ENCODE data around the gene AKNA.

The AKNA gene

DNA sequence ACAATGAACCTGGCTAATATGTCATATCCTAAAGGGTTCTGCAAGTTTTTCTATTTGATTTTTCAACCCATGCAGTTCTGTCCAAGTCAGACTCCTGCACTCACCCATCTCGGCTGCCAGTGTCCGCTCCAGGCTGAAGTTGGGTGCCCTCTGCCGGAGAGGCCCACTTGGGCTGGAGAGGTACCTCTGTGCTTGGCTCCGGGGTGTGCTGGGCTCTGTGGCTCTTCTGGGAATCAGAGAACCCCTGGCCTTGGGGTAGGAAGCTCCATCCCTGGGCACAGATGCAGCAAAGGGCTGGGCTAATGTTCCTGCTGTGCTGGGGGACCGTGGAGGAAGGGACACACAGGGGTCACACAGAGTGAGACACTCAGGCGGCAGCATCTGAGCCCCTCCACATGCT lies 32.0 kb downstream of the AKNA start:
- DNase-seq: no peak

- DNase-seq: no peak
Observed at GRCh38 chr9:114351932-114352331, 35.9 kb downstream of the AKNA start.

DNA sequence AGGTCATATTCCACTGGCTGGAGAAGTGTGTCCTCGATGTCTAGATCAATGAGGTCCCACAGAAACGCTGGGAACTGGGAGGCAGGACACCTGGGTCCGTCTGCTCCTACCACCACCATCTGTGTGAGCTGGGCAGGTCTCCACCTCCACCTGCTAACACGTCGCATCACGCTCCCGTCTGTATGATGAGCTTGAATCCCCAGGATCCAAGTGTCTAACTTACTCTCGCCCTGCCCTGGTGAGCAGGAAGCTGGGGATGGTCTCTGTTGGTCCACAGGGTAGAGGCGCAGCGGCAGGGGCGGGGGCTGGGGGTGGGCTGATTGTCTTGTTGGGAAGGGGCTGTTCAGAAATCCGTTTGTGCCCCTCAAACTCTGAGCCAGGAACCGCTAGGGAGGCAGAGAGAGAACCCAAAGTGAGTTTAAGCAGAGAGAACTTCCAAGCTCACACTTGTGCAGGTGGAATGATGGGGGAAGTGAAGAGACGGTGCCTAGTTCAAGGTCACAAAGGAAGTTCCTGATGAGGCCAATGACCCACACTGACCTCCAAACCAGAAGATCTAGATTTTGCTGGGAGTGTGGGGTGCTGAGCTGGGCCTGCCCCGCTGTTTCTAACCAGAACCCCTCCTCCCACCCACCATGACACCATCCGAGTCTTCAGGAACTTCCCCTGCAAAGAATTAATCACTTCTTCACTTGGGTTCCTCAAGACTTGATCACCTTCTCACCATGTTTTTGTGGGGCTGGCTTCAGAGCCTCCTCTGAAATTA lies 37.0 kb downstream of the AKNA start:
- no peak for DNase-seq

DNA sequence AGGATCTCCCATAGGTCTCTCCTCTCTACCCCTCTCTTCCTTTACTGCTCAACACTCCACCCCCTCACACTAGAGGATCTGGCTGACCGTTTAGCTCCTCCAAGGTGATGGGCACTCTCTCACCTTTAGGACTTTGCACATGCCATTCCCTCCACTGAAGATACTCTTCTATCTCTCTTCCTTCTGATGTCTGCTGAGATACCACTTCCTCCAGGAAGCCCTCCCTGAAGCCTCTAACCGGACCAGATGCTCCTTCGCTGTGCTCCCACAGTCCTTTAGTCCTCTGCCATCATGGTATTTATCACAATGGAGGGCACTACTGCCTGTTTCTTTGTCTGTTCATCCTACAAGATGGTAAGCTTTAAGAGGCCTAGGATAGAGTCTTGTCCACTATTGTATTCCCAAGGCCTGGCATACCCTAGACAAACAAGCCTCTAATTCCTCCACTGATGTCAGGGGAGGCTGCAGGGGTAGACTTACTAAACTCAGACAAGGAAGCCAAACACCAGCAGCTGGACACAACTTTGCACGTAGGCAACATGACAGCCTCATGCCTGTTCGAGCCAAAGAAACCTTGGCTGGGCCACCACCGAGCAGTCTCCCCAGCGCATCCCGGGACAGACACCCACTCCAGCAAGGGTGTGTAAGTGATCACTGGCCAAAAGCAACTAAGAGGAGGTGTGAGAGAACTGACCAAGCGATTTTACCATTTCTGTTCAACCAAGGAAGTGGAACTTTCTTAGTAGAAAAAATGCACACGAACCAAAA lies 37.9 kb downstream of the AKNA start:
- DNase-seq: no peak

GRCh38 chr9:114348906-114349482 lies 38.8 kb downstream of the AKNA start:
- peak; percentile 65 for DNase-seq

- DNase-seq: no peak
Observed at GRCh38 chr9:114348261-114348905, 39.4 kb downstream of the AKNA start.

DNA sequence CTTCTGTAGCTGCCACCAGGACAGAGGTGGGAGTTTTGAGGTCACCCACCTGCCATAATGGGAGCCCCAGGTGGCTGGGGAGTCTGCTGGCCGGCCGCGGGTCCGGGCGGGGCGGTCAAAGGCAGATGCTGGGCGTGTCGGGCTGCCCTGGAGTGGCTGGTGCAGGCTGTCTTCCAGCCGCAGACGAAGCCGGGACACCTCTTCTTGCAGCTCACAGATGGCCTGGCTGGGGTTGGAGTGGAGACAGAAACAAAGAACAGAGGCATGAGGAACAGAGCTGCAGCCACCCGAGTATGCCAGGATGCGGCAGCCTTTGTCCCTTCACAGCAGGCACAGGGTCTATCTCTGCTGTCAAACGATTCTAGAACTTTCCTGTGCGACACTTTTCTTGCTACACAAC lies 40.1 kb downstream of the AKNA start:
- no peak for DNase-seq

DNA sequence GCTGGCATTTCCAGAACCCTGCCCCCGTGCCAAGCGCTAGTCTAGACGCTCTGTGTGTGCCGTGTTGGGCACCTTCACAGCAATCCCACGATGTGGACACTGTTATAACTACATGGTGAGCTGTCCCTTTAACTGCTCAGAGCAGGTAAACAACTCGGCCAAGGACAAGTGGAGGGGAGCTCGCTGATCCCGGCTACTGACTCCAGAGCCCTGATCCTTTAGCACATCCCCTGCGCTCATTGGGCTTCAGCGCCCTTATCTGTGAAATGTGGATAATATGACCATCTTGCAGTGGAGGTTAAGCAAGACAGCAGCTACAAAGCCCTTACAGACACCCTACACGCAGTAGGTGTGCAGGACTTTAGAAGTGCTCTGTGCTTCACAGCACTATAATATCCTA lies 41.6 kb downstream of the AKNA start:
- no peak for DNase-seq

- no peak for DNase-seq
Observed at GRCh38 chr9:114345493-114346065, 42.2 kb downstream of the AKNA start.

DNA sequence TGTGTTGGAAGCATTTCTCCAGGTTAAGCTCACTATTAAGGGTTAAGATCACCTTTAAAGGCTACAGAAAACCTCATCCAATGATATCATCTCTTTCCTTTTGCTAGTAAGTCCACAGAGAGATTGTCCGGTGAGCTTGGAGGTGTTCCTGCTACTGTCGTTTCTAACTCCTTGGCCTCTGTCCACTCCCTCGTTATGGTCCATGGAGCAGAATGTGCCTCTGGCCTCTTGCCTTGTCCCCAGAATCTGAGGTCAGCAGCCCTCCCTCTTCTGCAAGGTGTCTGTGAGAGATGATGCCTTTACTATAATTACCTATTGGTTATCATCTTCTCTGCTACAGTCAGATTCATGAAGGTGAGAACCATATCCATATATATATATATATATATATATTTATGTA lies 43.1 kb downstream of the AKNA start:
- DNase-seq: no peak

- DNase-seq: no peak
Observed at GRCh38 chr9:114344188-114344566, 43.6 kb downstream of the AKNA start.

DNA sequence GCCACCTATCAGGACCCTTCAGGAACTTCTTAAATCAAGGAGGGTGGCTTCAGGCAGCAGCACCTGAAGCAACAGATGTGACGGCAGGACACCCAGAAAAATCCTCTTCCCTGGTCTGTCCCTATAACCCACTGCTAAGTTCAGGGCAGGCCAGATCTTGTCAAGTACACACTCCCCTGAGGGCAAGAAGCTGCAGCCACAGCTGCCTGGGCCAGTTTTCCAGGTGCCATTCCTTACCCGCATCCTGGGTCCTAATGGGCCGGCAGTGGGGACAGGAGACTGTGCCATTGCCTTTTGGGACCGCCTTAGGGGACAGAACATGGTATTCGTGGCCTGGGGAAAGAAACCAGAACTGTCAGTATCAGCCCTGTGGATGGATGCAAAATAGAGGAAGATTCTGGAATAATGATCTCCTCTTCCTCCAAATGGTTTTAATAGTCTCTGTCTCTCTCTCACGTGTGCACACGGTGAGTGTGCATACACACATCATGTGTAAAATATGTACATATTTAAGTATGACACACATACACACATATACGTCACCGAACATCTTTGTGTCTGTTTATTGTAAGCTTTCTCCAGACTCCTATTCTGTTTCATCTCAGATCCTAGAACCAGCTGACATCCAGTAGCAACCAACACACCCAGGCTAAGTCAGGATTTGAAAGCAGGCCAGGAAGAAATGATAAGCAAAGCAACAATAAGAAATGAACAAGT lies 44.2 kb downstream of the AKNA start:
- no peak for DNase-seq

- no peak for DNase-seq
Observed at GRCh38 chr9:114342755-114343440, 44.9 kb downstream of the AKNA start.

DNA sequence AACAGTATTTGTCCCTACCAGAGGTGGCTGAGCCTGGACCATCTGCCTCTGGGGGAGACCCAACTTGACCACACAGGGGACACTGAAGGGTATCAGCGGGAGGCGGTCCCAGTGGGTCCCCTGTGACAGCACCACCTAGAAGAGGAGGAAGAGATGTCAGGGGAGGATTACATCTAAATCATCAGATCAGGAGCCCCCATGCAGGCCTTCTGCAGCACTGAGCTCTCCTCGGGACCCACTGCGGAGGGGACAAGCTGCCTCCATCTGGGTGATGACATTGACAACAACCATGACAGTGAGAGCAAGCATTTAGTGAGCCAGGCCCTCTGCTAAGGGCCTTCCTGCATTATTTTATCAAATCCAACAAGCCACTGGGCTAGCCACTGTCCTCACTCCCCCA lies 45.8 kb downstream of the AKNA start:
- DNase-seq: no peak

GRCh38 chr9:114341152-114341830 lies 46.5 kb downstream of the AKNA start:
- DNase-seq: no peak

DNA sequence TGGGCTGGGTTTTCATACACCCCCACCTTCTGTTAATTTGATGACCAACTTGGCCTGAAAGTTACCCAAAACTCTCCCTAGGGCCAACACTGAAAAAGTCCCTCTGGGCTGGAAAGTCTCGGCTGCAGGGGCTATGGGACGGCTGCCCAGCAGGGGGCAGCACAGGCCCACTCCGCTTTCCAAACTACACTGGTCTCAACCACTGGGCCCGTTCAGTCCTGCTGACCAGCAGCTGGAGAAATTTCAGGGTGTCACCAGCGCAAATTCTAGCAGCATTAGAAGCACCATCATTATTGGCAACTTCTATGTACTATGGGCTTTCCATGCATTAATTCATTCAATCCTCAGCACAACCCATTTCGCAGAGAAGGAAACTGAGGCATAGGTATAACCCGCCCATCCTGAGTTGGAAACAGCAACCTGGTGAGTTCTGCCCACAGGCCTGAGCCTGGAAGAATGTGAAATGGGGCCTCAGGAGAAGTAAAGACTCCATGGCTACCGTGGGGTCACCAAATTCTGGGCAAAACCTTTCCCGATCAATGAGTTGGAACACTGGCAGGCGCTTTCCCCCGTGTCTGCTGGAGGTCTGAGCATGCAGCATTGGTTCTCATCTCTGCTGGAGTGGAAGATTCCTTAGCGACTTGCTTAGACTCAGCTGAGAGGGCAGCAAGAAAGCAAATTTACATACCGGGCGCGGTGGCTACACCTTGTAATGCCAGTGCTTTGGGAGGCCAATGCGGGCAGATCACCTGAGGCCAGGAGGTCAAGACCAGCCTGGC lies 48.5 kb downstream of the AKNA start:
- DNase-seq: peak; percentile 18

- DNase-seq: no peak
Observed at GRCh38 chr9:114338187-114338586, 49.6 kb downstream of the AKNA start.

- DNase-seq: no peak
Observed at GRCh38 chr9:114336699-114337395, 50.9 kb downstream of the AKNA start.

DNA sequence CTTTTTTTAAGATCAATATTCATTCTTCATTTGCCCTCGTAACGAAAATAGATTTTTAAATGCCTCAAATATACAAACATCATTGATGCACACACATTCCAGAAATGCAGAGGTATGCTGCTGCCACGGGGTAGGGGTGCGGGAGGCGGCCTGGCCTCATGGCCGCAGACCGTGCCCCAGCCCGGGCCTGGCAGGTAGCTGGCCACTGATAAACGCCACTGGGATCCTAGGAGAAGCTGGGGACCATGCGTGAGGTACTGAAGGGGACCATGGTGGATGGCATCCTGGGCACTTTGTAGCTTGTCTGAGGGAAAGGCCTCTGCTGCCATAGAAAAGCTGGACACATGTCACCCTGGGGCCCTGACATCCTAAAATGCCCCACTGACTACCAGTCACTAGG lies 51.6 kb downstream of the AKNA start:
- no peak for DNase-seq

- no peak for DNase-seq
Observed at GRCh38 chr9:114335745-114336144, 52.0 kb downstream of the AKNA start.
